ENCODE measurements around the gene ITPR1. TPM values are rescaled to one million over a fixed set of nuclear protein-coding genes. Genes with fewer than 3 reads are reported as not detected.

The ITPR1 gene
- total RNA-seq, 1 experiment from 2014 or later, result 11.3 TPM

GRCh38 chr3:4686619-4687018 lies 193.5 kb downstream of the ITPR1 start:
- H2AFZ ChIP-seq, result no peak overlapping the region
- DNase-seq, result no peak
- CTCF ChIA-PET, result no interaction called here
- H3F3A ChIP-seq (ENCODE audit: insufficient read depth, low read depth), result no peaks in the 10 kb centered on the region; the same call in 1 of the 2 replicates
- H3K9me2 ChIP-seq (ENCODE audit: insufficient read depth), result no peaks in the 10 kb centered on the region
- BruUV-seq (replicated peaks), result no TSS peak
- H3K4me2 ChIP-seq, result peak overlapping the region; percentile 24
- no peak for TF ChIP-seq CTCF (conservative IDR thresholded peaks at IDR 0.05)
- no peak for TF ChIP-seq EZH2 (IDR thresholded peaks at IDR 0.05; ENCODE audit: low read depth)
- H3K36me3 ChIP-seq (ENCODE audit: low read depth), result no peaks in the 10 kb centered on the region
- peaks cover 5% of the 10 kb centered on the region; the same call in 1 of the 2 replicates for H3K9me3 ChIP-seq (ENCODE audit: insufficient read depth, low read depth)
- POLR2A ChIA-PET (ENCODE audit: unreplicated experiment), result no interaction called here
- intact Hi-C loops (cut with micrococcal nuclease; ENCODE audit: unreplicated experiment), result no loop called here
- no peak overlapping the region for H3K4me3 ChIP-seq
- H3K27me3 ChIP-seq (ENCODE audit: insufficient read depth, low read depth), result no peaks in the 10 kb centered on the region
- no peaks in the 10 kb centered on the region for H4K20me1 ChIP-seq (ENCODE audit: insufficient read depth)
- H3K27ac ChIP-seq, result peak overlapping the region; percentile 43
- peaks cover 10% of the 10 kb centered on the region; the same call in 1 of the 2 replicates for H3K4me1 ChIP-seq (replicated peaks; ENCODE audit: insufficient read depth)
- H3K79me2 ChIP-seq (ENCODE audit: low read depth), result no peaks in the 10 kb centered on the region

- no peak overlapping the region for H3K4me3 ChIP-seq
- POLR2A ChIA-PET (ENCODE audit: unreplicated experiment), result no interaction called here
- H3K9me2 ChIP-seq (ENCODE audit: insufficient read depth), result no peaks in the 10 kb centered on the region
- no peaks in the 10 kb centered on the region for H3K27me3 ChIP-seq (ENCODE audit: insufficient read depth, low read depth)
- DNase-seq, result peak; percentile 5 to 76
- CTCF ChIA-PET, result no interaction called here
- BruUV-seq (replicated peaks), result no TSS peak
- TF ChIP-seq EZH2 (IDR thresholded peaks at IDR 0.05; ENCODE audit: low read depth), result no peak
- peak overlapping the region; percentile 24 for H3K4me2 ChIP-seq
- no peaks in the 10 kb centered on the region; the same call in 1 of the 2 replicates for H3F3A ChIP-seq (ENCODE audit: insufficient read depth, low read depth)
- H3K79me2 ChIP-seq (ENCODE audit: low read depth), result no peaks in the 10 kb centered on the region
- H3K9me3 ChIP-seq (ENCODE audit: insufficient read depth, low read depth), result peaks cover 5% of the 10 kb centered on the region; the same call in 1 of the 2 replicates
- no peak overlapping the region for H2AFZ ChIP-seq
- no peaks in the 10 kb centered on the region for H4K20me1 ChIP-seq (ENCODE audit: insufficient read depth)
- no peaks in the 10 kb centered on the region for H3K36me3 ChIP-seq (ENCODE audit: low read depth)
- intact Hi-C loops (cut with micrococcal nuclease; ENCODE audit: unreplicated experiment), result no loop called here
- peak overlapping the region; percentile 43 for H3K27ac ChIP-seq
- peaks cover 10% of the 10 kb centered on the region; the same call in 1 of the 2 replicates for H3K4me1 ChIP-seq (replicated peaks; ENCODE audit: insufficient read depth)
Measured at GRCh38 chr3:4687167-4687566, 194.0 kb downstream of the ITPR1 start.

- peak overlapping the region; percentile 24; the same call in 1 of the 2 replicates for H3K4me2 ChIP-seq
- H4K20me1 ChIP-seq (ENCODE audit: insufficient read depth), result no peaks in the 10 kb centered on the region
- ChIA-PET CTCF (no interaction called here), POLR2A (ENCODE audit: unreplicated experiment) (no interaction called here)
- no peaks in the 10 kb centered on the region for H3K9me2 ChIP-seq (ENCODE audit: insufficient read depth)
- intact Hi-C loops (cut with micrococcal nuclease; ENCODE audit: unreplicated experiment), result no loop called here
- H3K27ac ChIP-seq, result peak overlapping the region; percentile 43
- H2AFZ ChIP-seq, result no peak overlapping the region
- BruUV-seq (replicated peaks), result no TSS peak
- H3K36me3 ChIP-seq (ENCODE audit: low read depth), result no peaks in the 10 kb centered on the region
- TF ChIP-seq EZH2 (IDR thresholded peaks at IDR 0.05; ENCODE audit: low read depth), result no peak
- TF ChIP-seq CTCF (conservative IDR thresholded peaks at IDR 0.05), result no peak
- no peak overlapping the region for H3K4me3 ChIP-seq
- no peak for DNase-seq
- H3K27me3 ChIP-seq (ENCODE audit: insufficient read depth, low read depth), result no peaks in the 10 kb centered on the region
- no peaks in the 10 kb centered on the region; the same call in 1 of the 2 replicates for H3F3A ChIP-seq (ENCODE audit: insufficient read depth, low read depth)
- no peaks in the 10 kb centered on the region for H3K79me2 ChIP-seq (ENCODE audit: low read depth)
- H3K9me3 ChIP-seq (ENCODE audit: insufficient read depth, low read depth), result peaks cover 5% of the 10 kb centered on the region; the same call in 1 of the 2 replicates
- peaks cover 10% of the 10 kb centered on the region; the same call in 1 of the 2 replicates for H3K4me1 ChIP-seq (replicated peaks; ENCODE audit: insufficient read depth)
Measured at GRCh38 chr3:4687596-4687995, 194.4 kb downstream of the ITPR1 start.

- Histone ChIP-seq H3K4me3 (no peak overlapping the region), H4K20me1 (ENCODE audit: insufficient read depth) (no peaks in the 10 kb centered on the region), H3K9me2 (ENCODE audit: insufficient read depth) (no peaks in the 10 kb centered on the region), H3F3A (ENCODE audit: insufficient read depth, low read depth) (no peaks in the 10 kb centered on the region; the same call in 1 of the 2 replicates), H3K27me3 (ENCODE audit: insufficient read depth, low read depth) (no peaks in the 10 kb centered on the region), H3K79me2 (ENCODE audit: low read depth) (no peaks in the 10 kb centered on the region), H3K36me3 (ENCODE audit: low read depth) (no peaks in the 10 kb centered on the region), H2AFZ (no peak overlapping the region), H3K4me2 (no peak overlapping the region), H3K9me3 (ENCODE audit: insufficient read depth, low read depth) (peaks cover 5% of the 10 kb centered on the region; the same call in 1 of the 2 replicates), H3K4me1 (replicated peaks; ENCODE audit: insufficient read depth) (peaks cover 10% of the 10 kb centered on the region; the same call in 1 of the 2 replicates), H3K27ac (peak overlapping the region; percentile 39; the same call in 1 of the 2 replicates)
- CTCF ChIA-PET, result no interaction called here
- no peak for TF ChIP-seq CTCF (conservative IDR thresholded peaks at IDR 0.05)
- TF ChIP-seq EZH2 (IDR thresholded peaks at IDR 0.05; ENCODE audit: low read depth), result no peak
- intact Hi-C loops (cut with micrococcal nuclease; ENCODE audit: unreplicated experiment), result no loop called here
- POLR2A ChIA-PET (ENCODE audit: unreplicated experiment), result no interaction called here
- DNase-seq, result peak; percentile 5 to 68
- no TSS peak for BruUV-seq (replicated peaks)
Measured at GRCh38 chr3:4688411-4688810, 195.3 kb downstream of the ITPR1 start.

Data from PC-9 (cell line).